HUES48 (cell line): ENCODE data around the gene CCNL2.
"Not testable (repeated sequence)": the region's sequence is repeated elsewhere in the genome, so short reads cannot be mapped to it uniquely, and the experiment has no call there.

Source experiments
- H3K27ac ChIP-seq: one replicate; pipeline ENCODE4 v1.7.0; 2013; ENCODE audit warnings: low read depth, low read length, inconsistent platforms
- H3K27me3 ChIP-seq: 2 replicates; pipeline ENCODE4 v1.6.1; 2013; ENCODE audit warnings: mild to moderate bottlenecking, low read length; ENCODE audit not compliant: control insufficient read depth, insufficient read depth
- H3K36me3 ChIP-seq: 2 replicates; pipeline ENCODE4 v1.6.1; 2013; ENCODE audit warnings: low read length; ENCODE audit not compliant: control insufficient read depth, insufficient read depth
- H3K4me1 ChIP-seq: 2 replicates; pipeline ENCODE4 v1.6.1; 2013; ENCODE audit warnings: mild to moderate bottlenecking, low read length; ENCODE audit not compliant: control insufficient read depth, insufficient read depth
- H3K4me3 ChIP-seq: 2 replicates; pipeline ENCODE4 v1.5.1; 2013; ENCODE audit warnings: mild to moderate bottlenecking, low read depth, low read length
- H3K9ac ChIP-seq: 2 replicates; pipeline ENCODE4 v1.6.1; 2013; ENCODE audit warnings: mild to moderate bottlenecking, low read depth, low read length, moderate library complexity
- H3K9me3 ChIP-seq: 2 replicates; pipeline ENCODE4 v1.6.1; 2013; ENCODE audit warnings: low read length; ENCODE audit not compliant: control insufficient read depth, insufficient read depth

CCNL2 gene

GRCh38 chr1:1402901-1403392 lies 3.8 kb upstream of the CCNL2 start:
- H3K4me3 ChIP-seq, H3K4me1 ChIP-seq, H3K9me3 ChIP-seq, H3K9ac ChIP-seq, H3K27ac ChIP-seq, H3K27me3 ChIP-seq: not testable (repeated sequence)
- H3K36me3 ChIP-seq: peaks cover 58% of the 10 kb centered on the region

DNA sequence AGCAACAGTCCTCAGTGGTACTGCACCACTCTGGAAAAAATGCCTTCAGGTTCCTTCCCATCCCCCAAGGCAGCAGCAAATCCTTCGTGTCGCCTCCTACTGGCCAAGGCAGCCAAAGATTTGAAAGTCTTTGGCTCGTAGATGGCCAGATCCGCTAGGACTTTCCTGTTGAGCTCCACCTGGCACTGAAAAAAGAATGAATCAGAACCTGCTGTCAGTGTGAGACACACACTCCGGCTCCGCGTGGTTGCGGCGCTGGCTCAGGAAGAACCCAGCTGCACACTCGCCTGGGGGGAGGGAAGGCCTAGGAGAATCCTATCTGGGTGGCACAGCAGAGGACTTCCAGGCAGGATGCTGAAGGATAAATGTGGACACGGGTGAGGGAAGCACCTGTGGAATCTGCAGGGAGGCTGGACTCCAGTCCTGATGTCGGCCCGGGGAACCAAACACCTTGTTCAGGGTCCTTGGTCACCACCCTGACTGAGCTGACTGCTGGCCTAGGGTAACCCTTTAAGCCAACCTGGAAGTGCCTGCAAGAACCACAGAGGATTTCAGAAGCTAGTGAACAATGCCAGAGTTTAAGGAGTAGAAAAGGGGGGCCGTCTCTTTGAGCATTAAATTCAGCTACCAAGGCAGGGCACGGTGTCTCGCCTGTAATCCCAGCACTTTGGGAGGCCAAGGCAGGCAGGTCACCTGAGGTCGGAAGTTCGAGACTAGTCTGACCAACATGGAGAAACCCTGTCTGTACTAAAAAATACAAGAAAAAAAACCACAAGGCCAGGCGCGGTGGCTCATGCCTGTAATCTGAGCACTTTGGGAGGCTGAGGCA lies 3.2 kb upstream of the CCNL2 start:
- H3K9ac ChIP-seq: no peak overlapping the region
- peaks cover 7% of the 10 kb centered on the region for H3K4me1 ChIP-seq
- no peaks in the 10 kb centered on the region for H3K27me3 ChIP-seq
- H3K36me3 ChIP-seq: peaks cover 64% of the 10 kb centered on the region
- H3K4me3 ChIP-seq: no peak overlapping the region
- no peaks in the 10 kb centered on the region for H3K9me3 ChIP-seq
- peak overlapping the region; percentile 30 for H3K27ac ChIP-seq

- H3K9ac ChIP-seq: no peak overlapping the region
- peaks cover 69% of the 10 kb centered on the region for H3K36me3 ChIP-seq
- H3K27me3 ChIP-seq: no peaks in the 10 kb centered on the region
- H3K9me3 ChIP-seq: no peaks in the 10 kb centered on the region
- H3K27ac ChIP-seq: no peak overlapping the region
- peaks cover 7% of the 10 kb centered on the region for H3K4me1 ChIP-seq
- no peak overlapping the region for H3K4me3 ChIP-seq
Measured at GRCh38 chr1:1401457-1402010, 2.4 kb upstream of the CCNL2 start.

DNA sequence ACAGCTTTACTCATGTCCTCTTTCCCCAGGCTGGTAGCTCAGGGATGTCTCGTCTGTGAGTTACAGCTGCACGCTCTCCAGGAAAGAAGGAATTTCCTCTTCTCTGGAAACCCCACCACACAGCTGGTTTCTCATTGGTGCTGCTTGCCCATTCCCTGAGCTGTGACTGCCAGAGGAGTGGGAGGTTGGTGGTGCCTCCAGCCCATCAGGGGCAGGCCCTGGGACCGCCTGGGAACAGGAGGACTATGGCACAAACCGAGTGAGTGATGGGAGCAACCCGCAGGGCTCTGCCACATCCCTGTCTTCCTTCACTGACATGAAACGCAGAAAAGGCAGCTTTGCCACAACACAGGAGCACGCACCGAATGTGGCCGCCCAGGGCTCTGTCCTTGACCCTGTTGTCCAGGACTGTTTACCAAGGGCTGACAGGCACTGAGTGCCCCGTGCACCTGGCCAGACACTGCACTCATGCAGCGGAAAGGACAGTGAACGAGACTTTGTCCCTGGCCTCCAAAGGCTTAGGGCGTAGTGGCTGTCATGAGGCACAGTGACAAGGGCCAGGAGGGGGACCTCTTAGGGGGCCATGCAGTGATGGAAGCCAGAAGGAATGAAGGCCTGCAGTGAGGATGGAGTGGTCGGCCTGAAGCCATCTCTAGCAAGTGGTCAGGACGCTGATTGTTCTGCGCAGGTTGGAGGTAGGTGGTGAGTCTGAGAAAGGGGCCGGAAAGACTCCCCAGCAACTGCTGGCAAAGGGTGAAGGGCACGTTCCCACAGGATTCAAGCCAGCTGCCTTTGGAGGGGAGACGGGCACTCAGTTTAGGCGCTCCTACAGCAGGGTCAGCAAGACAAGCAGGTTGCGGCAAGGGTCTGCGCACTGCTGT lies 1.7 kb upstream of the CCNL2 start:
- Histone ChIP-seq H3K9me3 (no peaks in the 10 kb centered on the region), H3K4me3 (peak overlapping the region; percentile 84), H3K36me3 (peaks cover 69% of the 10 kb centered on the region), H3K27me3 (no peaks in the 10 kb centered on the region), H3K27ac (peak overlapping the region; percentile 29), H3K9ac (peak overlapping the region; percentile 87; the same call in 1 of the 2 replicates), H3K4me1 (peaks cover 7% of the 10 kb centered on the region)

GRCh38 chr1:1399872-1400575 lies 889 bp upstream of the CCNL2 start:
- H3K27me3 ChIP-seq: no peaks in the 10 kb centered on the region
- peak overlapping the region; percentile 84 for H3K4me3 ChIP-seq
- peak overlapping the region; percentile 87 for H3K9ac ChIP-seq
- H3K9me3 ChIP-seq: no peaks in the 10 kb centered on the region
- peaks cover 7% of the 10 kb centered on the region for H3K4me1 ChIP-seq
- H3K27ac ChIP-seq: peak overlapping the region; percentile 88
- peaks cover 69% of the 10 kb centered on the region for H3K36me3 ChIP-seq

- H3K36me3 ChIP-seq: peaks cover 71% of the 10 kb centered on the region
Measured at GRCh38 chr1:1398677-1399186, 403 bp downstream of the CCNL2 start.

DNA sequence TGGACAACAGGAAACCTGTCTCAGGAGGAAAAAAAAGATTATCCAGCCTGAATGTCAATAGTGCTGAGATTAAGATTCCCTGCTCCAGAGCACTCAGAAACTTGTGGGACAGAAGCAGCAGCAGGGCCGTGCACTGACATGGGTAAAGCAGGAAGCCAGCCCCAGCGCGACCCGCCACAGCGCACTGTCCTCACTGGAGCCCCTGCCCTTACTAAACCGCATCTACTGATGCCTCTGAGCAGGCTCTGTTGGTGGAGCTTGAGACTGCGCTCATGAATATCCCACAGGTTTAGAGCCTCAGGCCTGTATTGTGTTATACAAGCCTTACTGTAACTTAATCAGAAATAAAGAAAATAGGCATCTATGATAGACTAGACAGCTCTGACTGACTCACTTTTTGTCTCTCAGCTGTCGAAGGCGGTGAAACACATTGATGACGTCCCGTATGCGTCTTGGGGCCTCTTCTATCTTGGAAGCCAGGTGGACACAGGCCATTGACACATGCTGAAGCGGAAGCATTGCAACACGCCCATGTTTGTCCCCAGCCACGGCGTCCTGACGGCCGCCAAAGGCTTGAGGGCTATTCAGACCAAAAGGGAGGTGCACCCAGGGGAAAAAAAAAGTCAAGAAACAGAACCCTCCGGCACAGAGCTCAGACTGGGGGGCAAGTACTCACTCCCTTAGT lies 1.2 kb downstream of the CCNL2 start:
- Histone ChIP-seq H3K27me3 (no peaks in the 10 kb centered on the region), H3K9me3 (no peaks in the 10 kb centered on the region), H3K4me1 (peaks cover 7% of the 10 kb centered on the region), H3K4me3 (peak overlapping the region; percentile 84), H3K27ac (peak overlapping the region; percentile 91), H3K9ac (peak overlapping the region; percentile 96), H3K36me3 (peaks cover 71% of the 10 kb centered on the region)

More at GRCh38 chr1:1398677-1399186, 403 bp downstream of the CCNL2 start:
- no peaks in the 10 kb centered on the region for H3K27me3 ChIP-seq
- H3K4me3 ChIP-seq: peak overlapping the region; percentile 84
- peaks cover 7% of the 10 kb centered on the region for H3K4me1 ChIP-seq
- peak overlapping the region; percentile 91 for H3K27ac ChIP-seq
- H3K9me3 ChIP-seq: no peaks in the 10 kb centered on the region
- H3K9ac ChIP-seq: peak overlapping the region; percentile 96

- peaks cover 7% of the 10 kb centered on the region for H3K4me1 ChIP-seq
- H3K4me3 ChIP-seq: no peak overlapping the region
- no peaks in the 10 kb centered on the region for H3K27me3 ChIP-seq
- no peak overlapping the region for H3K9ac ChIP-seq
- peaks cover 72% of the 10 kb centered on the region for H3K36me3 ChIP-seq
- no peak overlapping the region for H3K27ac ChIP-seq
- H3K9me3 ChIP-seq: no peaks in the 10 kb centered on the region
Measured at GRCh38 chr1:1395166-1395565, 4.0 kb downstream of the CCNL2 start.

- Histone ChIP-seq H3K27me3 (no peaks in the 10 kb centered on the region), H3K4me1 (peaks cover 7% of the 10 kb centered on the region), H3K9me3 (no peaks in the 10 kb centered on the region), H3K4me3 (no peak overlapping the region), H3K36me3 (peaks cover 83% of the 10 kb centered on the region), H3K27ac (no peak overlapping the region), H3K9ac (no peak overlapping the region)
Measured at GRCh38 chr1:1394116-1394515, 5.0 kb downstream of the CCNL2 start.

DNA sequence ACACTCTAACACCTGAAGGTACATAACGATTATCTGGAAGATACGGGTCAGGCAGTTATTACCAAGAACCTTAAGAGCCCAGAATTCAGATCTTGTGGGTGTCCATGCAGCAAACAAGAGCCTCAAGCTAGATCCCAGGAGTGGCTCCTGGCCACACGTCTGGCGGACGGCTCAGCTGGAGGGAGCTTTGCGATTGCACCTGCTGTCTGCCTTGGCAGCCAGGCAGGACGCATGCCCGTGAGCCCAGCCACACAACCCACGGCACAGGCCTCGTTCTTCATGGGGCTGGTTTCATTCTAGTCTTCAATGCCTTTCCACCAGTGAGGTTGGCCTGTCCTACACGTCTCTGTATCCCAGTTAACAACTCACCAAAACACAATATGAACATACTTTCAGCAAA lies 5.7 kb downstream of the CCNL2 start:
- Histone ChIP-seq H3K9me3 (no peaks in the 10 kb centered on the region), H3K9ac (no peak overlapping the region), H3K27ac (no peak overlapping the region), H3K36me3 (peaks cover 88% of the 10 kb centered on the region), H3K4me3 (no peak overlapping the region), H3K27me3 (no peaks in the 10 kb centered on the region), H3K4me1 (peaks cover 7% of the 10 kb centered on the region)
